Measurements from ENCODE around the gene SLAMF9. TPM values are rescaled to one million over a fixed set of nuclear protein-coding genes. Genes with fewer than 3 reads are reported as not detected.

Gene SLAMF9
- total RNA-seq, 2 experiments from 2014 or later = not detected

GRCh38 chr1:159922511-159923202 lies 31.4 kb downstream of the SLAMF9 start:
- Mint-ChIP-seq H3K36me3 (peaks cover 57% of the 10 kb centered on the region), H3K4me1 (ENCODE audit: low read depth) (peaks cover 50% of the 10 kb centered on the region), H3K9me3 (no peaks in the 10 kb centered on the region), H3K27me3 (no peaks in the 10 kb centered on the region), H3K27ac (peak overlapping the region; percentile 98), H3K4me3 (peak overlapping the region; percentile 93)
- CTCF ChIA-PET = interaction anchor here (1.0 to 4.4 kb wide), 7 partner anchors 13 to 84 kb away, joined by 3 to 31 read pairs (median 4); no protein-coding TSS in a partner anchor
- intact Hi-C loops (cut with micrococcal nuclease) = loop anchor here (5.0 to 10.0 kb wide), 5 partner anchors 175 to 910 kb away; partner anchors contain the start of genes AIM2, DCAF8, IGSF8 and SLAMF1
- POLR2A ChIA-PET = interaction anchor here (0.7 to 4.3 kb wide), 9 partner anchors 8 to 908 kb away, joined by 3 to 29 read pairs (median 3); partner anchors contain the start of genes AIM2 and PIGM
- DNase-seq = peak; percentile 25

- Mint-ChIP-seq H3K36me3 (peaks cover 61% of the 10 kb centered on the region), H3K4me3 (peak overlapping the region; percentile 93), H3K27ac (peak overlapping the region; percentile 98), H3K9me3 (no peaks in the 10 kb centered on the region), H3K27me3 (no peaks in the 10 kb centered on the region), H3K4me1 (ENCODE audit: low read depth) (peaks cover 53% of the 10 kb centered on the region)
- intact Hi-C loops (cut with micrococcal nuclease) = loop anchor here (5.0 to 10.0 kb wide), 5 partner anchors 175 to 910 kb away; partner anchors contain the start of genes AIM2, DCAF8, IGSF8 and SLAMF1
- CTCF ChIA-PET = interaction anchor here (0.9 to 4.4 kb wide), 7 partner anchors 13 to 164 kb away, joined by 3 to 31 read pairs (median 4); no protein-coding TSS in a partner anchor
- DNase-seq = peak; percentile 53
- POLR2A ChIA-PET = interaction anchor here (1.1 to 4.3 kb wide), 5 partner anchors 7 to 832 kb away, joined by 3 to 29 read pairs (median 3); no protein-coding TSS in a partner anchor
Measured at GRCh38 chr1:159921700-159922504, 32.1 kb downstream of the SLAMF9 start.

- ChIA-PET POLR2A (interaction anchor here (1.1 to 1.4 kb wide), 2 partner anchors 340 to 832 kb away, joined by 3 read pairs; no protein-coding TSS in a partner anchor), CTCF (interaction anchor here (0.9 to 4.4 kb wide), 6 partner anchors 14 to 165 kb away, joined by 3 to 31 read pairs (median 6); no protein-coding TSS in a partner anchor)
- Mint-ChIP-seq H3K27me3 (no peaks in the 10 kb centered on the region), H3K4me1 (ENCODE audit: low read depth) (peaks cover 51% of the 10 kb centered on the region), H3K9me3 (no peaks in the 10 kb centered on the region), H3K36me3 (peaks cover 66% of the 10 kb centered on the region), H3K4me3 (peak overlapping the region; percentile 93), H3K27ac (peak overlapping the region; percentile 98)
- intact Hi-C loops (cut with micrococcal nuclease) = loop anchor here (5.0 to 10.0 kb wide), 5 partner anchors 176 to 909 kb away; partner anchors contain the start of genes AIM2, DCAF8, IGSF8 and SLAMF1
- peak; percentile 46 for DNase-seq
Measured at GRCh38 chr1:159921251-159921650, 32.8 kb downstream of the SLAMF9 start.

- no peak for DNase-seq
- POLR2A ChIA-PET = no interaction called here
- CTCF ChIA-PET = interaction anchor here (0.6 to 2.3 kb wide), 4 partner anchors 29 to 165 kb away, joined by 3 to 15 read pairs (median 4); no protein-coding TSS in a partner anchor
- H3K27me3 Mint-ChIP-seq = no peaks in the 10 kb centered on the region
- H3K4me1 Mint-ChIP-seq (ENCODE audit: low read depth) = peaks cover 47% of the 10 kb centered on the region
- no peaks in the 10 kb centered on the region for H3K9me3 Mint-ChIP-seq
- peak overlapping the region; percentile 98 for H3K27ac Mint-ChIP-seq
- intact Hi-C loops (cut with micrococcal nuclease) = loop anchor here (5.0 to 10.0 kb wide), 5 partner anchors 177 to 908 kb away; partner anchors contain the start of genes AIM2, DCAF8, IGSF8 and SLAMF1
- peaks cover 67% of the 10 kb centered on the region for H3K36me3 Mint-ChIP-seq
- H3K4me3 Mint-ChIP-seq = peak overlapping the region; percentile 93
Measured at GRCh38 chr1:159920651-159921050, 33.4 kb downstream of the SLAMF9 start.

GRCh38 chr1:159920202-159920601 lies 33.8 kb downstream of the SLAMF9 start:
- no peaks in the 10 kb centered on the region for H3K9me3 Mint-ChIP-seq
- intact Hi-C loops (cut with micrococcal nuclease) = loop anchor here (5.0 to 10.0 kb wide), 5 partner anchors 177 to 908 kb away; partner anchors contain the start of genes AIM2, DCAF8, IGSF8 and SLAMF1
- no peak overlapping the region for H3K27ac Mint-ChIP-seq
- DNase-seq = no peak
- H3K36me3 Mint-ChIP-seq = peaks cover 65% of the 10 kb centered on the region
- H3K4me3 Mint-ChIP-seq = no peak overlapping the region
- ChIA-PET POLR2A (no interaction called here), CTCF (interaction anchor here (0.6 to 2.3 kb wide), 2 partner anchors 28 to 88 kb away, joined by 4 to 15 read pairs; no protein-coding TSS in a partner anchor)
- no peaks in the 10 kb centered on the region for H3K27me3 Mint-ChIP-seq
- H3K4me1 Mint-ChIP-seq (ENCODE audit: low read depth) = peaks cover 47% of the 10 kb centered on the region

- no peak for DNase-seq
- Mint-ChIP-seq H3K36me3 (peaks cover 64% of the 10 kb centered on the region), H3K4me1 (ENCODE audit: low read depth) (peaks cover 50% of the 10 kb centered on the region), H3K4me3 (no peak overlapping the region), H3K27me3 (no peaks in the 10 kb centered on the region), H3K9me3 (no peaks in the 10 kb centered on the region), H3K27ac (peak overlapping the region; percentile 7)
- ChIA-PET CTCF (no interaction called here), POLR2A (no interaction called here)
- intact Hi-C loops (cut with micrococcal nuclease) = no loop called here
Measured at GRCh38 chr1:159919236-159919865, 34.7 kb downstream of the SLAMF9 start.

- POLR2A ChIA-PET = no interaction called here
- peaks cover 57% of the 10 kb centered on the region for H3K36me3 Mint-ChIP-seq
- no peak overlapping the region for H3K4me3 Mint-ChIP-seq
Measured at GRCh38 chr1:159918352-159919200, 35.5 kb downstream of the SLAMF9 start.

GRCh38 chr1:159917533-159918351 lies 36.3 kb downstream of the SLAMF9 start:
- Mint-ChIP-seq H3K36me3 (peaks cover 52% of the 10 kb centered on the region), H3K4me3 (no peak overlapping the region)
- POLR2A ChIA-PET = no interaction called here

More at GRCh38 chr1:159918352-159919200, 35.5 kb downstream of the SLAMF9 start:
- no peaks in the 10 kb centered on the region for H3K27me3 Mint-ChIP-seq
- no peaks in the 10 kb centered on the region for H3K9me3 Mint-ChIP-seq
- intact Hi-C loops (cut with micrococcal nuclease) = no loop called here
- CTCF ChIA-PET = interaction anchor here (0.8 to 1.0 kb wide), 2 partner anchors 17 to 27 kb away, joined by 3 read pairs; partner anchors contain the start of gene IGSF9
- H3K4me1 Mint-ChIP-seq (ENCODE audit: low read depth) = peaks cover 57% of the 10 kb centered on the region
- H3K27ac Mint-ChIP-seq = peak overlapping the region; percentile 63
- no peak for DNase-seq

GRCh38 chr1:159916242-159917051 lies 37.6 kb downstream of the SLAMF9 start:
- POLR2A ChIA-PET = interaction anchor here (3.7 kb wide), 1 partner anchor 7 kb away, joined by 29 read pairs; the partner anchor contains the start of gene TAGLN2
- Mint-ChIP-seq H3K4me1 (ENCODE audit: low read depth) (peaks cover 57% of the 10 kb centered on the region), H3K27ac (peak overlapping the region; percentile 16), H3K4me3 (no peak overlapping the region), H3K36me3 (peaks cover 45% of the 10 kb centered on the region), H3K9me3 (no peaks in the 10 kb centered on the region), H3K27me3 (no peaks in the 10 kb centered on the region)
- intact Hi-C loops (cut with micrococcal nuclease) = no loop called here
- CTCF ChIA-PET = no interaction called here
- no peak for DNase-seq

More at GRCh38 chr1:159917533-159918351, 36.3 kb downstream of the SLAMF9 start:
- H3K9me3 Mint-ChIP-seq = no peaks in the 10 kb centered on the region
- no peak for DNase-seq
- intact Hi-C loops (cut with micrococcal nuclease) = no loop called here
- peaks cover 57% of the 10 kb centered on the region for H3K4me1 Mint-ChIP-seq (ENCODE audit: low read depth)
- no peaks in the 10 kb centered on the region for H3K27me3 Mint-ChIP-seq
- H3K27ac Mint-ChIP-seq = peak overlapping the region; percentile 63
- CTCF ChIA-PET = interaction anchor here (0.8 to 1.0 kb wide), 2 partner anchors 18 to 119 kb away, joined by 3 to 4 read pairs; no protein-coding TSS in a partner anchor

Measured in activated CD4-positive, alpha-beta memory T cell treated with anti-CD3 and anti-CD28 coated beads for 36 hours (primary cell).